IgD-negative memory B cell (primary cell): ENCODE data around the gene RGL1. TPM values are rescaled to one million over a fixed set of nuclear protein-coding genes. Genes with fewer than 3 reads are reported as not detected.

Source experiments
- H3K27ac Mint-ChIP-seq, 3 donors: one replicate each; pipeline ENCODE4 v1.8.0; 2020 to 2022; ENCODE audit warnings: mild to moderate bottlenecking in 3 of 3, mixed read lengths in 3 of 3, moderate library complexity in 1 of 3
- H3K27me3 Mint-ChIP-seq: one replicate; pipeline ENCODE4 v1.8.0; 2021; ENCODE audit warnings: mixed read lengths
- H3K36me3 Mint-ChIP-seq: one replicate; pipeline ENCODE4 v1.8.0; 2020; ENCODE audit warnings: mild to moderate bottlenecking, mixed read lengths
- H3K4me1 Mint-ChIP-seq, 3 donors: one replicate each; pipeline ENCODE4 v1.8.0; 2020 to 2022; ENCODE audit warnings: mixed read lengths in 3 of 3, mild to moderate bottlenecking in 1 of 3
- H3K4me3 Mint-ChIP-seq, 4 donors: one replicate each; pipeline ENCODE4 v1.8.0; 2020 to 2022; ENCODE audit warnings: mild to moderate bottlenecking in 4 of 4, mixed read lengths in 4 of 4, moderate library complexity in 3 of 4
- H3K9me3 Mint-ChIP-seq, 3 donors: one replicate each; pipeline ENCODE4 v1.8.0; 2020 to 2021; ENCODE audit warnings: mixed read lengths in 3 of 3, mild to moderate bottlenecking in 1 of 3
- polyA plus RNA-seq: library from polyadenylated mRNA; unstranded; fragments of 300-500 nt; fragmentation: Illumina TruSeq; gene quantifications from one replicate; pipeline ENCODE4 v1.2.3, GENCODE V29; 2021

Gene RGL1
- polyA plus RNA-seq, 1 donor from 2014 or later = not detected

DNA sequence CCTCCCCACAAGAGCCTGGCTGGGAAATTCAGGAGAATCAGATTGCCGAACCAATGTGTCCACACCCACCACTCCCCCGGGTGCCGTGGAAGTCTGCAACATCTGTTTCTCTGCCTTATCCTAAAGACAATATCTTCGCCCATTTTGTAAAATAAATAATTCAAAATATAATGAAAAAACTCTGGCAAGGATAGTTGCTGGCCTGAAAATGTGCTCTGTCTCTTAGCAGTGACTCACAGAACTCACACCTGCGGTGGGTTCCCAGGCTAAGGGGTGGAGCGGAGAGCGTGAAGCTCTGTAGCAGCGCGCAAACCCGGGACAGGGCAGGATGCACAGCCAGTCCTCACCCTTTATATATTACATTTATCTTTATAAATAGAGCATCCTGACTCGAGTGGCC is 132.7 kb downstream of the RGL1 start:
- H3K36me3 Mint-ChIP-seq = peaks cover 2% of the 10 kb centered on the region
- no peaks in the 10 kb centered on the region for H3K9me3 Mint-ChIP-seq
- no peak overlapping the region for H3K4me3 Mint-ChIP-seq
- no peak overlapping the region for H3K27ac Mint-ChIP-seq
- peaks cover 5% of the 10 kb centered on the region for H3K27me3 Mint-ChIP-seq
- no peaks in the 10 kb centered on the region for H3K4me1 Mint-ChIP-seq

DNA sequence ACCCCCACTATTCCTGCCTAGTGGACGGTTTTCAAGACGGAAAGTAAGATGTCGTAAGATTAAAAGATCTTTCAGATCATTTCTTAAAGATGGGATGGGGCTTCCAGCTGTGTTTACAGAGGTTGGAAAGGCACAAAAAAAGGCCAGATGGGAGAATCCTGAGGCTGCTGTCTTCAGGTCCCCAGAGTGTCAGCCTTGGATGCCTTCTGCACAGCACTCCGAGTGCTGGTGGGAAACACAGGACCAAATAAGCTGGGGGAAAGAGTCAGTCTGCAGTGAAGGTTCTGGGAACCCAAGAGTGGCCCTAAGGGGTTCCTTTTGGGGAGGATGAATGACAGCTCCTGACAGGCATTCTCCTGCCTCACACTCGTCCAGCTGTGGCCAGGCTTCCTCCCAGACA is 136.1 kb downstream of the RGL1 start:
- H3K27ac Mint-ChIP-seq = no peak overlapping the region
- H3K9me3 Mint-ChIP-seq = no peaks in the 10 kb centered on the region
- H3K4me1 Mint-ChIP-seq = peaks cover 0 to 1% (median 0%) of the 10 kb centered on the region in 3 donors
- no peaks in the 10 kb centered on the region for H3K36me3 Mint-ChIP-seq
- H3K27me3 Mint-ChIP-seq = peaks cover 5% of the 10 kb centered on the region
- no peak overlapping the region for H3K4me3 Mint-ChIP-seq

DNA sequence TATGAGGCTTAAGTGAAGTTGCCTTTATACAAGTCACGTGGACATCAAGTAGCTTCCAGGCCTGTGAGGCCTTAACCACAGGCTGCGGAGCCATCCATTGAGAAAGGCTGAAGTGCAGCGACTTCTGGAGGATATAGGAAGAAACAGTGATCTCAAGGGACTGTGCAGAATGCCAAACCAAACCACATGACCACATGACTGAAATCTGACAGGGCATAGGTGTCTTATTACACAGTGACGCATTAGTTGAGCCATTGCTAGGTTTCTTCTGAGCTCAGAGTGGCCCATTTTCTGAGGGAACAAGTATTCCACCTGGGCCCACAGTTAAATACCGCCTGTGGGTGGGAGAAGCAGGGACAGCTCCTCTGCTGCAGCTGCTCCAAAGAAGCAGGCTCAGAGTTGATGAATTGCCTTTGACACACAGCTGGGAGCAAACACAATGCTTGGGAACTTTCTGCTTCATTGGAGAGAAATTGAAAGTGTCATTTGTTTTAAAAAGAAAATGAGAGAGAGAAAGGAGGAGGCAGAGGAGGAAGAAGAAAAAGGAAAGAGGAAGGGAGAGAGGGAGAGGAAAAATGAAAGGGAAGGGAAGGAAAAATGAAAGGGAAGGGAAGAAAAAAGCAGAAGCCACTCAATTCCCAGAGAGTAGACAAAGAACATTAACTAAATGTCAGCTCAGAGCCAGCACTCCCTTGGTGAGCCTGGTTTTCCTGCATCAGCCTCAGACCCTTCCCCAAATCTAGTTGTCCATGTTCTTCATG is 138.2 kb downstream of the RGL1 start:
- Mint-ChIP-seq H3K27ac (no peak overlapping the region), H3K27me3 (peaks cover 6% of the 10 kb centered on the region), H3K4me1 (peaks cover 0 to 1% (median 0%) of the 10 kb centered on the region in 3 donors), H3K9me3 (no peaks in the 10 kb centered on the region), H3K36me3 (no peaks in the 10 kb centered on the region), H3K4me3 (no peak overlapping the region)

DNA sequence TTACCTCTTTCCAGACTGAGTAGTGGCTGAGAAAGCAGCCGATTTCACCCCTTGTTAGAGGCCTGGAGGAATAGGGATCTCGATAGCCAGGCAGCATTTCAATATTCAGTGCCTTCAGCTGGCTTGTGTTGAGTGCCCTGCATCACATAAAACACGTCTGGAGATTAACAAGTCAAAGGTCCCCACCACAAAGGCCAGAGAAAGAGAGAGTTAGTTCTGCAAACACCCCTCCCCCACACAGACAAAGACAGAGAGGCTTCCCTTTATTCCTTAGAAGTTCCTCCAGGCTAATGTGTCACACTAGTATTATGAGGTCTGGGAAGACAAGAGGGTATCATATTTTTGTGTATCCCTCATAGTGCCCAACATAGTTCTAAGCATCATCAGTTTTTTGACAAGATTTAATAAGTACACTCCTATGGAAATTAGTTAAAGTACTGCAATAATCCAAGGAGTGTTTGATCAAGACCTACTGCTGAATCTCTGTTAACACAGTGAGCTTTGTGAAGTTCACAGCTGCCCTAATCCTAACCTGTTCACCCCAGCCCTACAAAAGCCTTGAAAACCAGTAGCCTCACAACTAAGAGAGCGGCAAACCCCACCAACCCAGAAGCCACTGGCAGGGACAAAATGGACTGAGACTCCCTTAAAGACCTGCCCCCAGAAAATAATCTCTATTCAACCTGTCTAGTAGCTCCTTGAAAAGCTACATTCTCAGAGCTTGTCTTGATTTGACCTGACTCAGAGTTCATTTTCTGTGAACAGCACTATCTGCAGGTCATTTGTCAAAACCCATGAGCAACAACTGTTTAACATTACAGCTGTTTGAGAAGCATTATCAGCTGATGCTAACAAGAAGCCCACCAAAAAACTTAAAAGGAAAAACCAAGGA is 140.8 kb downstream of the RGL1 start:
- no peaks in the 10 kb centered on the region for H3K9me3 Mint-ChIP-seq
- no peak overlapping the region for H3K4me3 Mint-ChIP-seq
- H3K27me3 Mint-ChIP-seq = peaks cover 6% of the 10 kb centered on the region
- peaks cover 0 to 1% (median 0%) of the 10 kb centered on the region in 3 donors for H3K4me1 Mint-ChIP-seq
- no peak overlapping the region for H3K27ac Mint-ChIP-seq
- H3K36me3 Mint-ChIP-seq = no peaks in the 10 kb centered on the region

DNA sequence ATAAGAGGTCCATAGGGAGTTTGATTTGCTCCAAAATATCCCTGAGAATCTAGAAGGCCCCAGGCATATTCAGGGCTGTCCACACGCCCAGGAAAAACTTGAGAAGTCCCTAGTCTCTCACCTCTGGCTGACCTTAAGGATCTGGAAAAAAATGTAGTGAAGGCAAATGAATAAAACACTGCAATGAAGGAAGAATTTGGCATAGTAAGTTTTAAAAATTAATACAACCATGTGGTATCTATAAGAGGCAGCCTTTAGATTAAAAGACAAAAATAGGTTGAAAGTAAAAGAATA is 141.3 kb downstream of the RGL1 start:
- Mint-ChIP-seq H3K27me3 (peaks cover 7% of the 10 kb centered on the region), H3K4me3 (no peak overlapping the region), H3K36me3 (no peaks in the 10 kb centered on the region), H3K27ac (no peak overlapping the region), H3K4me1 (peaks cover 0 to 1% (median 0%) of the 10 kb centered on the region in 3 donors), H3K9me3 (no peaks in the 10 kb centered on the region)

DNA sequence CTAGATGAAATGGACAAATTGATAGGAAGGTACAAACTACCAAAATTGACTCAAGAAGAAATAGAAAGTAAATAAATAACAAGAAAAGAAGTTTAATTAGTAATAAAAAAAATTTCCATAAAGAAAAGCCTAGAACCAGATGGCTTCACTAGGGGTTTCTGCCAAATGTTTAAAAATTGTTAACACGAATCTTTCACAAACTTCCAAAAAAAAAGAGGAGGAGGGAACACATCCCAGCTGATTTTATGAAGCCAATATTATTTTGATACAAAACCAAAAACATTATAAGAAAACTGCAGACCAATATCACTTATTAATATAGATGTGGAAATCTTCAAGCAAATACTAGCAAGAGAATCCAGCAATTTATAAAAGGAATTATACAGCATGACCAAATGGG is 143.1 kb downstream of the RGL1 start:
- no peaks in the 10 kb centered on the region for H3K4me1 Mint-ChIP-seq
- H3K4me3 Mint-ChIP-seq = no peak overlapping the region
- H3K9me3 Mint-ChIP-seq = no peaks in the 10 kb centered on the region
- peaks cover 6% of the 10 kb centered on the region for H3K27me3 Mint-ChIP-seq
- H3K36me3 Mint-ChIP-seq = no peaks in the 10 kb centered on the region
- no peak overlapping the region for H3K27ac Mint-ChIP-seq

DNA sequence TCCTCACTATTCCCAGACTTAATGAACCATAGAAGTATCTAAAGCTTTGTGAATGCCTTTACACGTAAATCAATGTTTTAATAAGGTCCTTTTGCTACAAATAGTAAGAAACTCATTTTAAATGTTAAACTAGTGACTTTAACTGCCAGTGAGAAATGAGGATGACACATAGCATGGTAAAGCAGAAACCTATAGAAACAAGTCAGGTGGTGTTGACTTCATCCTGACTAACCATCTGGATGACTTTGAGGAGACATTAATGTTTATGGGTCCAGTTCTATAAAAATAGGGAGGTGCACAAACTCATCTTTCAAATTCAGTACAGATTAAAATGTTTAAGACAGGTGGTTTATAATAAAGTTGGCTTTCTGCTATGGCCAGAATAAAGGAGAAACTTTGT is 147.2 kb downstream of the RGL1 start:
- Mint-ChIP-seq H3K36me3 (no peaks in the 10 kb centered on the region), H3K27me3 (peaks cover 12% of the 10 kb centered on the region), H3K4me1 (peaks cover 5 to 8% (median 6%) of the 10 kb centered on the region in 3 donors), H3K4me3 (no peak overlapping the region), H3K9me3 (no peaks in the 10 kb centered on the region), H3K27ac (no peak overlapping the region)

DNA sequence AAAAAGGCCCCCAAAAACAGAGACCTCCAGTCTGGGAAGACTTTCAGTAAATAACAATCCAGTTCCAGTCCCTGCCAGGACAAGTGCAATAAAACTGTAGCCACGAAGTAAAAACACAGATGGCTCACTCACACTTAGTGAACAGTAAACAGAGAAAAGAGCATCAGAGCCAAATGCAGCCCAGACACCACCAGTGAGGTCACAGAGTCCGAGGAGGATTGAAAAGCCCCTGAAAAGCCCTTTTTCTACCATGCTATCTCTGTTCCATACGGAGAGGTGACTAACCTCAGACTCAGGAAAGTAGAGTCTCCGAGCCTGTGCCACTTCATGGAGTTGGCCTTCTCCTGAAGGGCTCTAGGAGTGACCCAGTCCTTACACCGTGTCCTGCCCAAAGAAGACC is 148.1 kb downstream of the RGL1 start:
- no peak overlapping the region for H3K27ac Mint-ChIP-seq

DNA sequence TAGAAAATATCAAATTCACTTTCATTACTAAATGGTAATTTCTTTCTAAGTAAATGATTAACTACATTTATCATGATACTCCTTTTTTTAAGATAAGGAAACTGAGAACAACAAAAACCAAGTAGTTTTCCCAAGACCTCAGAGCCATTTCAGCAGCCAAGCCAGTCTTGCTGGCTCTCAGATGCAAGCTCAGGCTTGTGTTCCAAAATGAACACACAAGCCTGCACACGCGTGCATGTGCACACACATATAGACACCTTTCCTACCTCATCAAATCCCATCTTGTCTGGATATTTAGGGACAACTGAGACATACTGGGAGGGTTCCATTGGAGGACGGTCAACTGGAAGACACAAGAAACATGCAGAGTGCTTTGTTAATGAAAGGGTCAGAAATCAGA is 149.6 kb downstream of the RGL1 start:
- H3K27ac Mint-ChIP-seq = no peak overlapping the region

More for the DNA sequence above, 148.1 kb downstream of the RGL1 start:
- Mint-ChIP-seq H3K4me1 (peaks cover 5 to 8% (median 6%) of the 10 kb centered on the region in 3 donors), H3K27me3 (peaks cover 12% of the 10 kb centered on the region), H3K4me3 (no peak overlapping the region), H3K36me3 (no peaks in the 10 kb centered on the region), H3K9me3 (no peaks in the 10 kb centered on the region)

DNA sequence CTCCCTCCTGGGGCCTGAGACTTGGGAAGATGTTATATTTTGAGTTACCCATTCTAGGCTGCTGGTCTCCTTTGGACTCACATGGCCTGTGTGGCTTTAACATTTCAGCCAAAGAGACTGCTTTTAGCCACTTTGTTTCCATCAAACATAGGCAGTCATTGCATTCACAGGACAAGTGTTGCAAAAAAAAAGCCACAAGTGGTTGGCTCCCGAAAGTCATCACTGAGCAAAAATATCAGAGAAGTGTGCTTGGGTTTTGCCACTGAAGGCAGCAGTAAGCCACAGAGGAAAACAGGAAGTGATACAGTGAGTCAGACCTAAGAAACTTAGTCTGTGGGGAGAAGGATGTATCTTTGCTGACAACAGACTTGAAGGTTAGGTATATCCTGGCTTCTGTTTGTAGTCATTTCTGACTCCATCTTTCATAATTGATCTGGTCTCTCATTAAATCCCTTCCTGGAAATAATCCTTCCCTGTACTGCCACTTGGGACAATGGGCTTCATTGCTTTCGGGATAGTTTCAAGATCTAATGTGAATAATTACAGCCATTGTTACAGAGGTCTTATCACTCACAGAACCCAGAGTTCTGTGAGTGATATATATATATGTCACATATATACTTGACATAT is 151.8 kb downstream of the RGL1 start:
- Mint-ChIP-seq H3K36me3 (no peaks in the 10 kb centered on the region), H3K9me3 (no peaks in the 10 kb centered on the region), H3K4me3 (no peak overlapping the region), H3K4me1 (peaks cover 5 to 8% (median 6%) of the 10 kb centered on the region in 3 donors), H3K27me3 (peaks cover 8% of the 10 kb centered on the region), H3K27ac (peak overlapping the region in 1 of 3 donors; percentile 18)

More for the DNA sequence above, 149.6 kb downstream of the RGL1 start:
- H3K36me3 Mint-ChIP-seq = no peaks in the 10 kb centered on the region
- H3K27me3 Mint-ChIP-seq = peaks cover 11% of the 10 kb centered on the region
- peaks cover 5 to 8% (median 6%) of the 10 kb centered on the region in 3 donors for H3K4me1 Mint-ChIP-seq
- no peak overlapping the region for H3K4me3 Mint-ChIP-seq
- H3K9me3 Mint-ChIP-seq = no peaks in the 10 kb centered on the region

DNA sequence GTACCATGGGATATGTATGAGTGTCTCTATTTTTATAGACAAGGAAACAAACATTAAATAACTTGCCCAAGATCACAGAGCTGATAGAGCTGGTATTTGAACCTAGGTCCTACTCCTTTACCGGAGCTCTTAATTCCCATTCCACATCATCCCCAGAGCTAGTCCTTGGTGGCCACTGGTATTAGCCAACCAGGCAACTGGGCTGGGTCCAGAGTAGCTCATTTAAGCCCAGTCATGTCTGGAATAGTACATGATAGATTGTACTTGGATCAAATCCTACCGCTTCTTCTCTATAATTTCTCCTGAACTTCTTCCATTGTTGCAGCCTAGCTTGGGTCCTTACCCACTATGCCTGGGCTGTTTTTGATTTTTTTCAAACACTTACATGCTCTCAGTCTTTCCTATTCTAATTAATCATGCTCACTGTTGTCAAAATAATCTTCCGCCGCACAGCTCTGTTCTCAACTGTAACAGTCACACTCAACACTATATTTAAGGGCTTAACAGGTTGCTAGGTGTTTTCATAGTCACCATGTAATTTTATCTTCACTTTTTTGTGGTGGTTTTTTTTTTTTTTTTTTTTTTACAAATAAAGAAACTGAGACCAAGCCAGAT is 152.4 kb downstream of the RGL1 start:
- Mint-ChIP-seq H3K4me3 (no peak overlapping the region), H3K36me3 (no peaks in the 10 kb centered on the region), H3K27ac (peak overlapping the region in 1 of 3 donors; percentile 18), H3K27me3 (peaks cover 8% of the 10 kb centered on the region), H3K9me3 (peaks cover 0 to under 1% (median 0%) of the 10 kb centered on the region in 3 donors), H3K4me1 (peaks cover 5 to 8% (median 6%) of the 10 kb centered on the region in 3 donors)

DNA sequence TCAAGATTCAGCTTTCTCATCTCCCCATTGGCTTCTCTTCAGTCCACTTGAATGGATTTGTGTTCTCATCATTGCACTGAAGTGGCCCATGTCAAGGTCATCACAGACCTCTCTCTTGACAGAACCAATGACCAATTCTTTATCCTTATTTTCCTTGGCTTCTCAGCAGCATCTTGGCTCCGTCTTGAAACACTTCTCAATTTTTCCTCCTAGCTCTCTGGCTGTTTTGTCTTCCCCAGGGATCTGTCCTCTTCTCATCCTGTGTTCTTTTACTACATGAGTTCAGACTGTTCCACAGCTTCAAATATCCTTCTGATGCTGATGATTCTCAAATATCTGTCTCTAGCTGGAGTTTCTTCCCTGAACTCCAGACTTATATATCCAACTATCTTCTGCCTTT is 154.0 kb downstream of the RGL1 start:
- peaks cover 5 to 8% (median 6%) of the 10 kb centered on the region in 3 donors for H3K4me1 Mint-ChIP-seq
- peaks cover 0 to 2% (median 0%) of the 10 kb centered on the region in 3 donors for H3K9me3 Mint-ChIP-seq
- H3K36me3 Mint-ChIP-seq = no peaks in the 10 kb centered on the region
- no peak overlapping the region for H3K27ac Mint-ChIP-seq
- peaks cover 2% of the 10 kb centered on the region for H3K27me3 Mint-ChIP-seq
- no peak overlapping the region for H3K4me3 Mint-ChIP-seq

DNA sequence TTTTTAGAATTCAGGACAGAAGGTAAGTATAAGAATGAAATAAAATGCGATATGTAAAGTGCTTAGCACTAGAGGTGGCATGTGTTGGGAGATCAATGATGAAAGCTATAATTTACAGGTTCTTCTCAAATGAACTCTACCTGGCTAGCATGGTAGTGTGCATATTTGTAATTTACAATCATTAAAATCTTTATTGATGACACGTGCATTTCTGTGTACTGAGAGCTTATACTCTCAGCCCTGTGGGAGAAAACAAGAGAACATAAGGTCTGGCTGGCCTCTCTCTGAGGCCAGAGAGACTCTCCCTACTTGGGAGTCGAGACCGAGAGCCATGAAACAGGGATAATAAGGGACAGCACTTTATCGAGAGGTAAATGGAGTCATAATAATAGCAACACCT is 156.2 kb downstream of the RGL1 start:
- Mint-ChIP-seq H3K27me3 (peaks cover 13% of the 10 kb centered on the region), H3K4me1 (peaks cover 5 to 8% (median 6%) of the 10 kb centered on the region in 3 donors), H3K9me3 (peaks cover 0 to 2% (median 0%) of the 10 kb centered on the region in 3 donors), H3K27ac (no peak overlapping the region), H3K4me3 (no peak overlapping the region), H3K36me3 (no peaks in the 10 kb centered on the region)

DNA sequence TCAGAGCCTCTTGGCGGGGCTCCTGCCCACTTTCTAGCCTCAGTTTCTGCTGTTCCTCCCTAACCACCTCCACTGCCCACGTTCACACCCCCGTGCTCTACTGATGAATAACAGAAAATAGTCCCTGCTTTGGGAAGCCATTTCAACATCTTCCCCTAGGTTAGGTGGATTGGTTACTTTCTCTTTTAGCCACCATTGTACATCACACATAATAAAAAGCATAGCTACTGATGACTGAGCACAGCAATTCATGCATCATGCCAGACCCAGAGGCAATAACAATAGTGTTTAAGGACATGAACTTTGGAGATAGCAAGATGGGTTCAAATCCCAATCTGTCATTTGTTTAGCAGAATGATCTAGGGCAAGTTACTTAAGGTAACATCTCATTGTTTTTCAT is 158.0 kb downstream of the RGL1 start:
- Mint-ChIP-seq H3K27ac (peak overlapping the region in 1 of 3 donors; percentile 8), H3K27me3 (peaks cover 13% of the 10 kb centered on the region), H3K4me1 (no peaks in the 10 kb centered on the region), H3K4me3 (no peak overlapping the region), H3K9me3 (peaks cover 0 to 2% (median 0%) of the 10 kb centered on the region in 3 donors), H3K36me3 (no peaks in the 10 kb centered on the region)

DNA sequence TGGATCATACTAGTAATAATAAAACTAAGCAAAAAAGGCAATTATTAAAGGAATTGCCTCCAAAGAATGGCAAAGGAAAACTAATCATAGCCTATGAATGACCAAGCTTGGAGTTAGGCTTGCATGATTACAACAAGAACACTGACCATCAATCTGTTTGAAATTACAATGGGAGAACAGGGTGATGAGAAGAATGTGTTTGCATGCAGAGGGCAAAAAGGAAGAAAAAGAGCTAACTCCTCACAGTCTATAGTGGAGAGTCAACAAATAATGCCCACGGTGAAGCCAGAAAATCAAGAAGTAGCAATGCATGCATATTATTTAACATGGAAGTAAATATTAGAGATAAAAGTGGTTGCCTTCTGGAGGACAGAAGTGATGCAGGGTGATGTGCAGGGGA is 160.8 kb downstream of the RGL1 start:
- peaks cover 0 to 2% (median 0%) of the 10 kb centered on the region in 3 donors for H3K9me3 Mint-ChIP-seq
- H3K4me1 Mint-ChIP-seq = no peaks in the 10 kb centered on the region
- H3K27me3 Mint-ChIP-seq = peaks cover 16% of the 10 kb centered on the region
- no peaks in the 10 kb centered on the region for H3K36me3 Mint-ChIP-seq
- H3K4me3 Mint-ChIP-seq = no peak overlapping the region
- no peak overlapping the region for H3K27ac Mint-ChIP-seq
